ENCODE results near the gene HECW1.

Gene HECW1

GRCh38 chr7:43276547-43276946 is 164.1 kb downstream of the HECW1 start:
- no peak for DNase-seq

DNA sequence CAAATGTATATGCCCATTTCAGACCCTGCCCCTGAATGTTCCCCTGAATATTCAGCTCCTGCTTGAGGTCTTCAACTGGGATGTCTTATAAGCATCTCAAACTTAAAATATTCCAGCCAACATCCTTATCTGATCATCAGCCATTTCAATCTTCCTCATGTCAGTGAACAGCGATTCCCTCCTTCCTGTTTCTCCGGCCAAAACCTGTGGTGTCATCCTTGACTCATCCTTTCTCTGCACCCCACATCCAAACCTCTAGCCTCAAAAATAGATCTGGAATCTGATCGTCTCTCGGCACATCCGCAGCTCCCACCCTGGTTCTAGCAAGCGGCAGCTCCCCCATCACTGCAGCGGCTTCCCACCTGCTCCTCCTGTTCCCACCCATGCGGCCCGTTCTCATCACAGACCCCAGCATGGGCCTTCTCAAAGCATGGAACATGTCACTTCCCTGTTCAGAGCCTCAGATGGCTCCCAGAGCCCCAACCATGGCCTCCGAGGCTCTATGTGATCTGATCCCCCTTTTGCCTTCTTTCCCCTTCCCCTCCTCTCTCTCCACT is 165.7 kb downstream of the HECW1 start:
- no peak for DNase-seq

GRCh38 chr7:43281268-43281667 is 168.8 kb downstream of the HECW1 start:
- no peak for DNase-seq

DNA sequence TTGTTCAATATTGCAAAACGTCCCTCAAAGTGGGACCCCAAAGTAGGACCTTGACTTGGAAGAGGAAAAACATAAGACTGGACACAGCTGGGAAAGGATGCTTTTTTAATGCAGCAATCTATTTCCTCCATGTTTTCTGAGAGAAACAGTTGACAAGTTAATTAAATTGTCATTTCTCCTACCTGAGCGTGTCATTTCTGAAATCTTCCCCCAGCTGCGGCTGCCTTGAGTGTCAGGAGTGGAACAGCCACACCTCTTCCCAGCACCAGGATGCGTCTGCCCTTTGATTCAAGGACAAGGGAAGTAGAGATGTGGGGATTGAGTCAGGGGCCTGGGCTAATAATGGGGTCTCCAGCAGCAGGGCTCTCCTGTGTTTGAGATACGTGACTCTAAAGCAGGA is 171.3 kb downstream of the HECW1 start:
- no peak for DNase-seq

DNA sequence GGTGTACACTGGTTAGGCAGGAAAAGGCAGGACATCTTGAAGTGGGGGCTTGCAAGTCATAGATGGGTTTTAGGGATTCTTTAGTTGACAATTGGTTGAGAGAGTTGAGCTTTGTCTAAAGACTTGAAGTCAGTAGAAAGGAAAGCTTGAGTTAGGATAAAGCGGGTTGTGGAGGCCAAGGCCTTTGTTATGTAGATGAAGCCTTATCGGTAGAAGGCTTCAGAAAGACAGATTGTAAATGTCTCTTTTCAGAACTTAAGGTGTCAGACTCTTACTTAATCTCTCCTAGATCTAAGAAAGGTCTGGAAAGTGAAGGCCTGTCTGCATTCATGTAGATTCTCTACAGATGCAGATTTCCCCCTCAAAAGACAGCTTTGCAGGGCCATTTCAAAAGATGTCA is 177.4 kb downstream of the HECW1 start:
- DNase-seq: no peak

- DNase-seq: no peak
Observed at GRCh38 chr7:43290978-43291377, 178.5 kb downstream of the HECW1 start.

- DNase-seq: no peak
Observed at GRCh38 chr7:43291789-43292188, 179.3 kb downstream of the HECW1 start.

GRCh38 chr7:43292384-43292783 is 179.9 kb downstream of the HECW1 start:
- no peak for DNase-seq

DNA sequence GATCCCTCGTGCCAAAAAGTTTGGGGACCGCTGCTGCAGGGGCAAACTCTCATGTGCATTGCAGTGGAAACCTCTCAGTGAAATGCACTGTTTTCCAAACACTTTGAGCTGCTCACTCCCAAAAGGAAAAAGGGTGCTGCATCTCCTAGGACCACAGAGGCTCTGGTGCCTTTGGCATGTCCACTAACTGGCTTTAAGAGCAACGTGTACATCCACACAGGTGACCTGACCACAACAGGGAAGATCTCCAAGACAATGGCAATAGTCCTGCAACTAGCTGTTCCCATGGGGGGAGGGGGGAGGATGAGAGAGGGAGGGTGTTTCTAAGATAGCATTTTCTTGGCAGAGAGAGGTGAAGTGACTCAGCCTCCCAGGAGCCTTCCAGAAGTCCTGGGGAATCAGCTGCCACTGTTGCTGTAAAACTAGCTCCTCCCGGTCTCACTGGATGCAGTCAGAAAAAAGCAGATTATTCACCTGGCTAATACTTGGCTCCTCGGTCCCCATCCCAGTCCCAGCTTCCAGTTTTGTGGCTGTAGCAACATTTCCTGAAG is 181.7 kb downstream of the HECW1 start:
- DNase-seq: no peak

GRCh38 chr7:43295429-43295828 is 183.0 kb downstream of the HECW1 start:
- DNase-seq: no peak

DNA sequence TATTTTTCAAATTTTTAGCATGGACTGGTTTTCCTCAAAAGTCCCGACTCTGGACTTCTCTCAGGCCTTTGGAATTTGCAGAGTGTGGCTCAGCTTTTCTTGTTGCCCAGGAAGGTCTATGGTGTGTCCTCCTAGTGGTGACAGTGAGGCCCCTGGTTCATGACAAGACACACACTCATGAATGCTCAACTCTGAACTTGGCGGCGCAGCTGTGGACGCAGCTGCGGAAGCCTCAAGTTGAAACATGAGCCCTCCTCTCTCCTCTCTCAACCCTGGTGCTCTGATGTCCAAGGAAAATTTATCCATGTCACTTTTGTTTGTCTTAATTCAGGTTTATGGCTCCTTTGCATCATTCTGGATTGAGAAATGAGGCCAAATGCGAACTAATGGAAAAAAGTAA is 183.9 kb downstream of the HECW1 start:
- peak in 1 of 3 experiments; percentile 33 for DNase-seq

- DNase-seq: no peak
Observed at GRCh38 chr7:43298617-43299016, 186.2 kb downstream of the HECW1 start.

DNA sequence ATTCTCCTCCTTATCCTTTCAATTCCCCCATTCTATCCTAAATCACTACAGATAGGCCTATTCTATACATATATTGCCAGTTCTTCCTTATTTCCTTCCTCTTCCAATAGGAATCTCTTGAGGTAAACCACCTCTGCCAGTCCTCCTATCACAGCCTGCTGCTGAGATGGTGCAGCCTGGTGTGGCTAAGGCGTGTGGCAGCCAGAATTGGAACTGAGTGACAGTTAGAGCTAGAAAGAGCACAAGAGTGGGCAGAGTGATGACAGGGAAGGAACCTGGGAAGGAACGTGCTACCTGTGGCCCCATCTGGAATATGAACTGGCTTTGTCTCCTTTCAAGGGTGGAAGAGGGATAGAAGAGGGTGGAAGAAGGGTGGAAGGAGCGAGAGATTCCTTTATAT is 187.7 kb downstream of the HECW1 start:
- no peak for DNase-seq

GRCh38 chr7:43302211-43302711 is 189.8 kb downstream of the HECW1 start:
- no peak for DNase-seq

DNA sequence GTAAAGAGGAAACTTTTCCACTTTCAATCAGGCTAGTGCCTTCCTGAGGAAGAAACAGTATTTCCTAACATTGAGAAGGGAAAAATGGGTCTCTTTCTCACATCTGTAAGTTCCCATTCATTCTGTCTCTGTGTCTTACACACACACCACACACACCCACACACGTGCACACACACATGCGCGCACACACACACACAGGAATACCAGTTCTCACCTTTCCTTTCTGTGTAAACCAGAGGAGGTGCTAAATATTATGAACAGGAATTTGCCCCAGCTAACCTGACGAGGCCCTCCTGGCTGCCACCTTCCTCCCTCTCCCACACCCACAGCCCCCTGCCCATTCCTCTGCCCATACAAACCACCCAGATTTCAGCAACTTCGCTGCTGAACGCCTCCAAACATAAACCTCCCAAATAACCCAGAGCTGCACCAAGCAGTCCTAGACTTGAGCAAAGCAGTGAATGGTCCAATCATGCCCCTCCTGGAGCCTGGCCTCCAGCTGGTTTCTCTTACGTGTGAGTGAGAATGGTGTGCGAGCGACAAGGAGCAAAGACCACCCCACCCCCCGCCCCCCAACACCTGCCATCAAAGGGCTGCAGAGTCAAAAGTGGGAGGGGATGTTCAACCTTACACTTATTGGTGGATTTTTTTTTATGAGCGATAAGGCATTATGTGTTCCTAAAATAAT is 190.5 kb downstream of the HECW1 start:
- no peak for DNase-seq

DNA sequence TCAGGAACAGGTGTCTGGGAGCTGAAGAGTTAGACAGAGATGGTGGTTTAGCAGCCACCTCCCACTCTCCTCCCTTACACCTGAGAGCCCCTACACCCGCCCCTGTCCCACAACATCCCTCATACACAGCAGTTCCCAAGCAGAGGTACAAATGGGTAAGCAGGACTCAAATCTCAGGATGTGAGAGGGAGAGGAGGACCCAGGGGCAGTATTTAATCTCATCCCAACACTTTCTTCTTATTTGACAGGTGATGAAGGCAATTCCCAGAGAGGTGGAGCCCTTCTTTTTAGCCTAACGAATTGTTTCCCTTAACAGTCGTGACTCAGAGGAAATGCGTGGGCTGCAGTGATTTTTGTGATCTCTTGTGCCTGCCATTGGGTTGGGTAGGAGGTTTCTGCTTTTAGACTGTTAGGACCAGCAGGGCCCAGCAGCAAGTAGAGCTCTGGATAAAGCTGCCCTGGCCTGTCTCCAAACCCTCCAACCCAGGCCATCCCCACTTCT is 191.3 kb downstream of the HECW1 start:
- DNase-seq: no peak

DNA sequence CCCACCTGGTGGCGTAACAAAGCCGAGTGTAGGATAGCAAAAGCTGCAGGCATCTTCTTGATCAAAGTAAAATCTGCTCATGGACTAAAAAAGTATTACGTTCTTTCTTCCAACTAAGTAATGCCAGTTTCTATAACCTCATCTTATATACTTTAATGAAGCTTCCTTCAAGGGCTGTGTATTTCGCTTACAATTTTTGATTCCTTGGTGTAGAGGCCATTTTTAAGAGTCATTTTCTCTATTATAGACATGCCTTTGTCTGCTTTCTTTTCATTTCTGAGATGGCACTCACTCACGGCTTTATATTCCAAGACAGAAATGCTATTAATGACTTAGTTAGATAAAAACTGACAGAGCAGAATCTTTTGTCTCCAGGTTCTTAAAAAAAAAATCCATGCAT is 194.0 kb downstream of the HECW1 start:
- no peak for DNase-seq

DNA sequence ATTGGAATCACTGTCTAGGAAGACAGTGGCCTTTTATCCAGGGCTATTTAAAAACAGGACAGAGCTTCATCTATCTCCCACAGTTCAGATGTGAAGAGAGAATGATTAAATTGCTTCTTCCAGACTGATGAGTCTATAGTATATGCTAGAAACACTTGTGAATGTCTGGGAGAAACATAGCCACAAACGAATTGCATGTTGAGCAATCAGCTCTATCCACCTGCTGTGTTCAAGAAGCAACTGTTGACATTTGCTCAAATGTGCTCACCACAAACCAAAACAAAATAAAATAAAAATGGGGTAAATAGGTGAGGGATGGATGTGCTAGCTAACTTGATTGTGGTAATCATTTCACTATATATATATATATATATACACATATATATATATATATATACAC is 195.1 kb downstream of the HECW1 start:
- no peak for DNase-seq

DNA sequence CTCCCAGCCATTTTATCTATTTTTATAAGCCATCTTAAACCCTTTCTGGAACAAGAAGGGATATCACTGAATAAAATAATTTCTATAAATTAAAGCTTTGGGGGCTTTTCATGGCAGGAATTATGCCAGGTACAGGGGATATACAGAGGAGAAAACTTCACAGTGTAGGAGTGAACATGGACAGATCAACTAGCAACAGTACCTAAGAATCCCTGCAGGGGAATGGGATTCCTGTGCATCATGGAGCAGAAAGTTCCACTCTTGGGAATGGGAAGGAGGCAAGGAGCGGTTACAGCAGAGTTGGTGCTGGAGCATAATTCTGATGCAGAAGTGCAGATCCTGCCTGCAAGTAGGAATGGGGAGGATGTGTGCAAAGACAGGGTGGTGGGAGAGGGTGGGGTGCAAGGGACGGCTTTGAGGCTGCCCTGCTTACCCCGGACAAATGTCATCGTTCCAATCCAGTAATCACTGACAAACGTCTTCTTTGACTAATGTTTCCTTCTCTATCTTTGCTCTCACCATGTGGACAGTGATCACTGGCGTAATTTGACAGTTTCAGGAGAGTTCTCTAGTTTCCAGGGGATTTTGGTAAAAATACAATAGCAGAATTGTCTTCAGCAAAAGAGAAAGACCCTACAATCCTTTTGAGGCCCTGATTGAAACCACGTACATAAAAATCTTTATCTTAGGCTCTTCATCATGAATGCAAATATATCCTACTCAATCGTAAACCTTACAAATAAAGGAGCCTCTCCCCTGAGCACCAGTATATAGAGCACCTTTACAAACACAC is 196.7 kb downstream of the HECW1 start:
- no peak for DNase-seq

DNA sequence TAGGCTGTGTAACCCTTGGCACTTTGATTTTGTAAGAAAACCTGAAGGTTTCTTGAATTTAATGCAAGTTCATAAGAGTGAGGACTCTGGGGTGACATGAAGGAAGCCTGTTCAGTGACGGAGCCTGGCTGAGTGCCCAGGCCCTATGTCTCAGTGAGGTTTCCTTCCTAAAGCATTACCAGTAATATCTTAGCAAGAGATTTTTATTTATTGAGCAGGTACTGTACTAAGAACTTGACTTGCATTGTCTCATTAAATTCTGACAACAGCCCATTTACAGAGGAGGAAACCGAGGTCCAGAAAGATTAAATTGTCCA is 197.2 kb downstream of the HECW1 start:
- no peak for DNase-seq

GRCh38 chr7:43311052-43311451 is 198.6 kb downstream of the HECW1 start:
- no peak for DNase-seq

GRCh38 chr7:43311694-43312093 is 199.2 kb downstream of the HECW1 start:
- peak in 1 of 3 experiments; percentile 14 for DNase-seq

GRCh38 chr7:43313628-43314378 is 201.4 kb downstream of the HECW1 start:
- DNase-seq: no peak

Data from NCI-H1417 (cell line).